ENCODE results near the gene XAF1. TPM values are rescaled to one million over a fixed set of nuclear protein-coding genes. Genes with fewer than 3 reads are reported as not detected.
A peak's percentile ranks its signal among the peaks of the same experiment; 100 is the strongest.

Gene XAF1
- polyA plus RNA-seq, 2 of the 4 experiments (the other 2 are of a cell fraction) = not detected

GRCh38 chr17:6757747-6758146 is 1.9 kb downstream of the XAF1 start:
- FAIRE-seq (peak; percentile 7), ATAC-seq (no peak), DNase-seq (ENCODE audit: low read depth in 1 of 2, low spot score in 1 of 2) (no peak)
- 57% methylated on average over 2 of the region's 2 CpGs for WGBS (ENCODE audit: missing lambda C conversion rate)
- no peak overlapping the region for H3K4me3 ChIP-seq
- no peaks in the 10 kb centered on the region; the same call in 2 of the 3 replicates for H3K4me1 ChIP-seq
- H3K9me3 ChIP-seq = no peaks in the 10 kb centered on the region
- H3K27ac ChIP-seq = no peak overlapping the region
- H3K4me2 ChIP-seq = no peak overlapping the region
- POLR2A ChIA-PET = no interaction called here
- CTCF ChIA-PET = interaction anchor here (0.8 kb wide), 1 partner anchor 86 kb away, joined by 3 read pairs; no protein-coding TSS in a partner anchor
- TF ChIP-seq NFE2L2 (conservative IDR thresholded peaks at IDR 0.05; ENCODE audit: low read length) = no peak
- TF ChIP-seq MAFK (IDR thresholded peaks at IDR 0.05; ENCODE audit: partially characterized antibody) = no peak
- no peak for TF ChIP-seq ELK1 (IDR thresholded peaks at IDR 0.05; ENCODE audit: low read depth, low read length)
- no peak for TF ChIP-seq GATA3 (IDR thresholded peaks at IDR 0.05; ENCODE audit: borderline replicate concordance)
- TF ChIP-seq FOXS1 (CRISPR knock-in tag; IDR thresholded peaks at IDR 0.05) = no peak
- TF ChIP-seq ATOH8 (CRISPR knock-in tag; IDR thresholded peaks at IDR 0.05; ENCODE audit: low read depth) = no peak
- no peak for TF ChIP-seq PBX3 (IDR thresholded peaks at IDR 0.05)
- TF ChIP-seq POLR2AphosphoS2 (conservative IDR thresholded peaks at IDR 0.05; ENCODE audit: low read length) = no peak
- no peak for TF ChIP-seq TP53 (CRISPR knock-in tag; IDR thresholded peaks at IDR 0.05)
- TF ChIP-seq USF2 (IDR thresholded peaks at IDR 0.05) = no peak
- TF ChIP-seq BCL3 (IDR thresholded peaks at IDR 0.05) = no peak
- TF ChIP-seq MAZ (IDR thresholded peaks at IDR 0.05; ENCODE audit: borderline replicate concordance, low read depth, low read length) = no peak
- TF ChIP-seq HOXA7 (CRISPR knock-in tag; IDR thresholded peaks at IDR 0.05) = no peak
- TF ChIP-seq BHLHE40 (IDR thresholded peaks at IDR 0.05; ENCODE audit: low read depth, low read length) = no peak
- no peak for TF ChIP-seq POLR2A (IDR thresholded peaks at IDR 0.05; ENCODE audit: low read length)
- no peak for TF ChIP-seq ESRRA (IDR thresholded peaks at IDR 0.05; ENCODE audit: borderline replicate concordance, low read length)
- no peak for TF ChIP-seq NR3C1 (IDR thresholded peaks at IDR 0.05)
- no peak for TF ChIP-seq HMGXB4 (CRISPR knock-in tag; IDR thresholded peaks at IDR 0.05; ENCODE audit: borderline replicate concordance)

GRCh38 chr17:6761779-6762178 is 5.9 kb downstream of the XAF1 start:
- CTCF ChIA-PET = interaction anchor here (0.6 kb wide), 2 partner anchors 65 to 138 kb away, joined by 3 read pairs; no protein-coding TSS in a partner anchor
- 28% methylated on average over 8 of the region's 8 CpGs for WGBS (ENCODE audit: missing lambda C conversion rate)
- DNase-seq (ENCODE audit: low read depth in 1 of 2, low spot score in 1 of 2) = no peak
- H3K4me3 ChIP-seq = no peak overlapping the region
- H3K4me2 ChIP-seq = no peak overlapping the region
- H3K4me1 ChIP-seq = no peaks in the 10 kb centered on the region
- POLR2A ChIA-PET = no interaction called here
- H3K9me3 ChIP-seq = peaks cover 8% of the 10 kb centered on the region; the same call in 2 of the 3 replicates
- FAIRE-seq = no peak
- ATAC-seq = no peak
- H3K27ac ChIP-seq = no peak overlapping the region
- TF ChIP-seq HEYL (CRISPR knock-in tag; IDR thresholded peaks at IDR 0.05) (no peak), BCL3 (IDR thresholded peaks at IDR 0.05) (no peak), PHF8 (IDR thresholded peaks at IDR 0.05; ENCODE audit: borderline replicate concordance, low read depth) (no peak), BHLHE40 (IDR thresholded peaks at IDR 0.05; ENCODE audit: low read depth, low read length) (no peak), NPAS2 (CRISPR knock-in tag; IDR thresholded peaks at IDR 0.05; ENCODE audit: borderline replicate concordance) (no peak), RCOR1 (IDR thresholded peaks at IDR 0.05; ENCODE audit: low read depth, low read length) (no peak), RFX5 (IDR thresholded peaks at IDR 0.05) (no peak), ESRRA (IDR thresholded peaks at IDR 0.05; ENCODE audit: borderline replicate concordance, low read length) (no peak), JUNB (IDR thresholded peaks at IDR 0.05) (no peak), SREBF2 (IDR thresholded peaks at IDR 0.05) (no peak), HOXA7 (CRISPR knock-in tag; IDR thresholded peaks at IDR 0.05) (no peak), TP53 (CRISPR knock-in tag; IDR thresholded peaks at IDR 0.05) (no peak), CTCF (IDR thresholded peaks at IDR 0.05) (no peak), POLR2A (IDR thresholded peaks at IDR 0.05; ENCODE audit: low read length) (no peak), CEBPB (IDR thresholded peaks at IDR 0.05) (no peak), RAD21 (conservative IDR thresholded peaks at IDR 0.05 in 1 of 2, IDR thresholded peaks at IDR 0.05 in 1 of 2) (no peak)

All from A549 (cell line).